ENCODE data around the gene KIF16B.

GRCh38 chr20:16601047-16601446, 27.8 kb upstream of the KIF16B start:
- TF ChIP-seq POLR2AphosphoS5 (IDR thresholded peaks at IDR 0.05) (no peak), CTCF (IDR thresholded peaks at IDR 0.05) (no peak), POLR2A (IDR thresholded peaks at IDR 0.05) (no peak), EP300 (IDR thresholded peaks at IDR 0.05) (no peak)

All from sigmoid colon (tissue), 4 donors.